Fibroblast of mammary gland (primary cell): Measurements from ENCODE around the gene ARRDC1.
A peak's percentile ranks its signal among the peaks of the same experiment; 100 is the strongest.

ENCODE experiments used
- DNase-seq: peaks from one replicate; pipeline ENCODE4 v3.0.0-alpha.2; 2010; ENCODE audit warnings: low read depth
- H3K4me3 ChIP-seq: 2 replicates; pipeline ENCODE4 v1.5.1; 2011; ENCODE audit warnings: low read depth, mild to moderate bottlenecking, low read length, moderate library complexity; ENCODE audit not compliant: control insufficient read depth
- TF ChIP-seq, protein P1 (sequence below): conservative IDR thresholded peaks from 2 replicates; pipeline ENCODE4 v1.5.1; 2011; ENCODE audit warnings: low read depth, low read length, inconsistent platforms; ENCODE audit not compliant: control insufficient read depth, insufficient read depth

ARRDC1 gene

DNA sequence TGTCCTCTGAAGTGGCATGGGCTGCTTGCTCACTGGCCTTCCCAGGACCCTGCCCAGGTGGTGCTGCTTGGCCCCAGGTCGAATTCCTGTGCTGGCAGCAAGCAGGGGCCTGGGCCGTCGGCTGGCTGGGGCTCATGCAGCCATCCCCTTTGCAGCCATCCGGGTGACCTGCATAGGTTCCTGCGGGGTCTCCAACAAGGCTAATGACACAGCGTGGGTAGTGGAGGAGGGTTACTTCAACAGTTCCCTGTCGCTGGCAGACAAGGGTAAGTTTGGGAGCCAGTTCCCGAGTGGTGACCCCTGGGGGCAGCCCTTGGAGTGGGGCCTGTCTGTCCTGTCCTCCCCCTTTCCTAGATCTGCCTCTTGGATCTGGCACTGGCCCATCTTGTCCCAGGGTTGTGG is 7.3 kb downstream of the ARRDC1 start:
- DNase-seq: no peak
- TF ChIP-seq, protein P1, sequence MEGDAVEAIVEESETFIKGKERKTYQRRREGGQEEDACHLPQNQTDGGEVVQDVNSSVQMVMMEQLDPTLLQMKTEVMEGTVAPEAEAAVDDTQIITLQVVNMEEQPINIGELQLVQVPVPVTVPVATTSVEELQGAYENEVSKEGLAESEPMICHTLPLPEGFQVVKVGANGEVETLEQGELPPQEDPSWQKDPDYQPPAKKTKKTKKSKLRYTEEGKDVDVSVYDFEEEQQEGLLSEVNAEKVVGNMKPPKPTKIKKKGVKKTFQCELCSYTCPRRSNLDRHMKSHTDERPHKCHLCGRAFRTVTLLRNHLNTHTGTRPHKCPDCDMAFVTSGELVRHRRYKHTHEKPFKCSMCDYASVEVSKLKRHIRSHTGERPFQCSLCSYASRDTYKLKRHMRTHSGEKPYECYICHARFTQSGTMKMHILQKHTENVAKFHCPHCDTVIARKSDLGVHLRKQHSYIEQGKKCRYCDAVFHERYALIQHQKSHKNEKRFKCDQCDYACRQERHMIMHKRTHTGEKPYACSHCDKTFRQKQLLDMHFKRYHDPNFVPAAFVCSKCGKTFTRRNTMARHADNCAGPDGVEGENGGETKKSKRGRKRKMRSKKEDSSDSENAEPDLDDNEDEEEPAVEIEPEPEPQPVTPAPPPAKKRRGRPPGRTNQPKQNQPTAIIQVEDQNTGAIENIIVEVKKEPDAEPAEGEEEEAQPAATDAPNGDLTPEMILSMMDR: no peak
- no peak overlapping the region for H3K4me3 ChIP-seq

DNA sequence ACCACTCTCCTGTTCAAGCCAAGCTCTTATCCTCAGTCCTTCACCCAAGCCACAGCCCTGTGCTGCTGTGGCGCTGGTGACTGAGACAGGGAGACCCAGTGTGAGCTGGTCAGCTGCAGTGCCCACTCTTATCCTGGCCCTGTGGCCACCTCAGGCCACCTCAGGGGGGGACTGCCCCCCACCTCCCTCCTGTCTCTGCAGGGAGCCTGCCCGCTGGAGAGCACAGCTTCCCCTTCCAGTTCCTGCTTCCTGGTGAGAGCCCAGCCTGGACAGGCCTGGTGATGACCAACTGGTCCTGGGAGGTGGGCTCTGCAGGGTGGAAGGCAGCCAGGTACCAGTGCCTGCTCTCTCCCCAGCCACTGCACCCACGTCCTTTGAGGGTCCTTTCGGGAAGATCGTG is 7.8 kb downstream of the ARRDC1 start:
- TF ChIP-seq, protein P1: no peak
- DNase-seq: no peak
- no peak overlapping the region for H3K4me3 ChIP-seq

DNA sequence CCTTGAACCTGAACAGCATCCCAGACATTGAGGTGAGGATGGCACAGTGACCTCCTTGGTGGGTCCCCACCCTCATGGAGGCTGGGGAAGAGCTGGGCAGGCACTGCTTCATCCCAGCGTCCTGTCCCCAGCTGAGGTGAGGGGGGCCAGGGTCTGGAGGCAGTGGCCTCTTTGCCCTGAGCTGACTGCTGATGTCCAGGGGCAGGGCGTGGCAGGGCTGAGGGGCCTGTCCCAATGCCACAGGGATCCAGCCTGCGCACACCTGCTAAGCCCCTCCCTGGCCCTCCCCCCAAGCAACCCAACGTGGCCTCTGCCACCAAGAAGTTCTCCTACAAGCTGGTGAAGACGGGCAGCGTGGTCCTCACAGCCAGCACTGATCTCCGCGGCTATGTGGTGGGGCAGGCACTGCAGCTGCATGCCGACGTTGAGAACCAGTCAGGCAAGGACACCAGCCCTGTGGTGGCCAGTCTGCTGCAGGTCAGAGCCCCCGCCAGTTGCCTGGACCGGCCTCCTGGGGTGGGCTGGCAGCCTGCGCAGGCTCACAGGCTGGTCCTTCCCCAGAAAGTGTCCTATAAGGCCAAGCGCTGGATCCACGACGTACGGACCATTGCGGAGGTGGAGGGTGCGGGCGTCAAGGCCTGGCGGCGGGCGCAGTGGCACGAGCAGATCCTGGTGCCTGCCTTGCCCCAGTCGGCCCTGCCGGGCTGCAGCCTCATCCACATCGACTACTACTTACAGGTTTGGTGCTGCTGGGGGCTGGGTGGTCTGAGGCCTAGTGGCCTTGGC is 8.4 kb downstream of the ARRDC1 start:
- TF ChIP-seq, protein P1: no peak
- no peak overlapping the region for H3K4me3 ChIP-seq
- DNase-seq: no peak

DNA sequence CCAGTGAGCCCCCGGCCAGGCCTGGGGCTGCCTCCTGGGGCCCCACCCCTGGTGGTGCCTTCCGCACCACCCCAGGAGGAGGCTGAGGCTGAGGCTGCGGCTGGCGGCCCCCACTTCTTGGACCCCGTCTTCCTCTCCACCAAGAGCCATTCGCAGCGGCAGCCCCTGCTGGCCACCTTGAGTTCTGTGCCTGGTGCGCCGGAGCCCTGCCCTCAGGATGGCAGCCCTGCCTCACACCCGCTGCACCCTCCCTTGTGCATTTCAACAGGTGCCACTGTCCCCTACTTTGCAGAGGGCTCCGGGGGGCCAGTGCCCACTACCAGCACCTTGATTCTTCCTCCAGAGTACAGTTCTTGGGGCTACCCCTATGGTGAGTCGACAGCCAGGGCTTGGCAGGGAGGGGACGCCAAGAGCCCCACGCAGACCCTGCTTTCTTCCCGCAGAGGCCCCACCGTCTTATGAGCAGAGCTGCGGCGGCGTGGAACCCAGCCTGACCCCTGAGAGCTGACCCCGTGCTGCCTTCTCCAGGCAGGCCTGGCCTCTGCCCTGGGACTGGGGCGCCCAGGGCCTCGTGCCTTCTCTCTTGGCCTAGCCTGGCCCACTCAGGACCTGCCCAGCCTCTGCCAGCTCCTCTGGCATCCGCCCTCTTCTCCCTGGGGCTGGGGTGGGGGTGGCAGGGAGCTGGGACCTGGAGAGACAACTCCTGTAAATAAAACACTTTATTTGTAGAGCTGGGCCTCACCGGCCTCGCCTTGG is 9.3 kb downstream of the ARRDC1 start:
- H3K4me3 ChIP-seq: no peak overlapping the region
- DNase-seq: no peak
- TF ChIP-seq, protein P1: no peak

DNA sequence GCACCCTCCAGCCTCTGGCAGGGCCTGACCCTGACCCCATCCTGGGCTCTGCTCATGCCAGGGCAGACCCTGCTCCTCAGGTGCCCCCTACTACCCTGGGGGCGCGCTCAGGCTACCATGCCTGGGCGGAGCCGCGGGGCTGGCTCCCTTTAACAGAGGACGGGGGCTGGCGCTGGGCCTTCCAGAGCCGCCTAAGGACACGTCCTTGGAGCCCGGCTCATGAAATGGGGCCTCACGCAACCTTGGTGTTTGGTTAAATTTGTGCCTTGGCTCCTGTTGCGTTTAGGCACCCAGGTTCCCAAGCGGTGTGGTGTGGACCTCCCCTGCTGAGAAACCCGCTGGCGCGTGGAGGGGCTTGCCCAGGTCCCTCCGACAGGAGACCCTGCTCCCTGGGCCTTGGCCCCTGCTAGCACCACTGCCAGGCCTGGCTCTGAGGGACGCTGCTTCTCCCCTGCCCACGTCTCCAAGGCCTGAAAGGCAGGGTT is 9.9 kb downstream of the ARRDC1 start:
- H3K4me3 ChIP-seq: no peak overlapping the region
- DNase-seq: no peak
- TF ChIP-seq, protein P1: no peak

DNA sequence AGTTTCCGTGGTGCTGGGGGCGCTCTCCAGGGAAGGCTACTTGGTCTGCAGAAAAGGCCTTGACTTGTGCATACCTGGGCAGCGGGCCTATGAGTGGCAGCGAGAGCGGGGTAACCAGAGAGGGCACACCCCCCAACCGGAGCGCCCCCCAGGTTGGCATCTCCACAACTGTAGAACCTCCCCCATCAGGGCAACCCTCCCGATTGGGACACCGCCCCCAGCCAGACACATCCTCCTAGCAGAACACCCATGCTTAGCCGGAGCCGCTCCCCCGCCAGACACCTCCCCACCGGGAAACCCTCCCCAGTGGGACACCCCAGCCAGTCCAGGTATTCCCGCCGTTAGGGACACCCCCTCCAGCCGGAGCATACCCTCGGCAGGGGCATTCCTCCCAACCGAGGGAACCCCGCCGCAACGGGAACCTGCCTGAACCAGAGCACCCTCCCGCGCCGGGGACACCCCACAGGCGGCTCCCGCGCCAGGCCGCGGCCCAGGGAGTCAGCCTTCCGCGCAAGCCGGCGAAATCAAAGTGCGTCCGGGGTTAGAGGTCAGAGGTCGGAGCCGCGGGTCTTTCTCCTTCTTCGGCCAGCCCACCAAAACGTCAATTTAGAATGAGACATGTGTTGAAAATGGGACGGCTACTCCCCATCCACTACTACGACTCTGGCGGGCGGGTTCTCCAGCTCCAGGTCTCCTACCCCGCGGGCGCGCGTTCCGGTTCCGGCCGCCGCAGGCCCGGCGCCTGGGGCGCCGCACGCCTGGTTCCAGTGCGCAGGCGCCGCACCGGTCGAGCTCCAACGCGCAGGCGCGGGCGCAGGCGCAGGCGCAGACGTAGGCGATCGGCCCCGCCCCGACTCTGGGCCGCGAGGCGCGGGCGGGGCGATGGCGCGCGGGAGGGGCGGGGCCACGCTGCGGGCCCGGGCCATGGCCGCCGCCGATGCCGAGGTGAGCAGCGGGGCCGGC is 12.9 kb downstream of the ARRDC1 start, which contains the start of gene EHMT1:
TSS of gene EHMT1 (plus strand) at position 901 of the 963 bp plus-strand sequence. CDS start at position 925, 24 bp downstream.
- peak within 1 kb of the TSS; percentile 94 for H3K4me3 ChIP-seq
- TF ChIP-seq, protein P1: no peak
- DNase-seq: peak; percentile 75
